GM12865 (cell line): Measurements from ENCODE around the gene SLC27A1.

Source experiments
- DNase-seq: peaks from one replicate; pipeline ENCODE4 v3.0.0; 2010; ENCODE audit warnings: low read depth
- H3K4me3 ChIP-seq: 2 replicates; pipeline ENCODE4 v1.5.1; 2011; ENCODE audit warnings: mild to moderate bottlenecking, low read depth, low read length, control low read depth
- CTCF ChIP-seq: IDR thresholded peaks from 2 replicates; pipeline ENCODE4 v1.5.1; 2011; ENCODE audit warnings: low read length, control low read depth, low read depth, inconsistent platforms; ENCODE audit not compliant: insufficient read depth; ENCODE audit errors: missing control alignments

Gene SLC27A1

GRCh38 chr19:17526922-17527321 lies 56.6 kb downstream of the SLC27A1 start:
- peak; percentile 79 for DNase-seq
- peak overlapping the region; percentile 43 for H3K4me3 ChIP-seq
- TF ChIP-seq CTCF = no peak

GRCh38 chr19:17527326-17527725 lies 57.0 kb downstream of the SLC27A1 start:
- peak overlapping the region; percentile 43; the same call in 1 of the 2 replicates for H3K4me3 ChIP-seq
- no peak for DNase-seq
- TF ChIP-seq CTCF = no peak

- H3K4me3 ChIP-seq = no peak overlapping the region
- TF ChIP-seq CTCF = no peak
- no peak for DNase-seq
Measured at GRCh38 chr19:17528610-17529009, 58.3 kb downstream of the SLC27A1 start.

GRCh38 chr19:17529239-17530158 lies 59.2 kb downstream of the SLC27A1 start:
- H3K4me3 ChIP-seq = no peak overlapping the region
- DNase-seq = peak; percentile 41
- no peak for TF ChIP-seq CTCF

- TF ChIP-seq CTCF = no peak
- DNase-seq = no peak
Measured at GRCh38 chr19:17530586-17530985, 60.3 kb downstream of the SLC27A1 start.

GRCh38 chr19:17532116-17532515 lies 61.8 kb downstream of the SLC27A1 start:
- TF ChIP-seq CTCF = no peak
- no peak for DNase-seq
- H3K4me3 ChIP-seq = no peak overlapping the region

More at GRCh38 chr19:17530586-17530985, 60.3 kb downstream of the SLC27A1 start:
- no peak overlapping the region for H3K4me3 ChIP-seq
